Cerebellar nuclear complex (tissue), 1 donor: ENCODE measurements around the gene RESP18.
"Not testable (repeated sequence)": the region's sequence is repeated elsewhere in the genome, so short reads cannot be mapped to it uniquely, and the experiment has no call there.

Source experiments
- DNase-seq, 2 experiments: peaks; one replicate each; lab custom pipeline; 2025; lab: John Stamatoyannopoulos, UW

The RESP18 gene

DNA sequence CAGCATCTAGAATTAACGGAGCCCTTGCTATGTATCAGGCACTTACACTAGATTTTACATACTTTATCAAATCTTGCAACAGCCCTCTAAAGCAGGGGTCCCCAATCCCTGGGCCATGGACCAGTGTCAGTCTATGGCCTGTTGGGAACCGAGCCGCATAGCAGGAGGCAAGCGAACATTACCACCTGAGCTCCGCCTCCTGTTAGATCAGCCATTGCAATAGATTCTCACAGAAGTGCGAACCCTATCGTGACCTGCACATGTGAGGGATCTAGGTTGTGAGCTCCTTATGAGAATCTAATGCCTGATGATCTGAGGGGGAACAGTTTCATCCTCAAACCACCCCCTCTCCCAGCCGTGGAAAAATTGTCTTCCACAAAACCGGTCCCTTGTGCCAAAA is 39.9 kb downstream of the RESP18 start:
- no peak for DNase-seq

DNA sequence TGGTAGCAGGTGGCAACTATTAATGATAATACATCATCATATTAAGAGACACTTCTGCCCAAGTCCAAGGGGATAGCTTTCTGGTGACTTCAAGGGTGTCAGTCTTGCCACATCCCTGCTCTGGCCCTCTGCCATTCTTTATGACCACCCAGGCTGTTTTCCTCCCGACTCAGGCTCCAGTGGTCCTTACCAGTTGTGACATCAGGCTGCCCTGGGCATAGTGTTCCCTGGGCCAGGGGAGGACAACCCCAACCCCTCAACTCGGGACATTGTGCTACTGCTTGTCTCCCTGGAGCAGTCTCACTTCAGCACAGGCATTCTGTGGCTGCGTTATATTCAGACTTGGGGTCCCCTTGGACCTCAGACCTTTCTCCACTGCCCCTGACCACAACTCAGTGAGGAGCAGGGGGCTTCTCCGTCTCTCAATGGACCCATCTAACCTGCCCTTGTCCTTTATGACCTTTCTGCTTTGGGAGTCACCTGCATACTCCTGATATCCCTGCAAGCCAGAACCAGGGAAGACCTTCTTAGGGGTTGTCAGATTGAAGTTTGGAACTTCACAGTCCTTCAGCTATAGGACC is 40.5 kb downstream of the RESP18 start:
- no peak for DNase-seq

DNA sequence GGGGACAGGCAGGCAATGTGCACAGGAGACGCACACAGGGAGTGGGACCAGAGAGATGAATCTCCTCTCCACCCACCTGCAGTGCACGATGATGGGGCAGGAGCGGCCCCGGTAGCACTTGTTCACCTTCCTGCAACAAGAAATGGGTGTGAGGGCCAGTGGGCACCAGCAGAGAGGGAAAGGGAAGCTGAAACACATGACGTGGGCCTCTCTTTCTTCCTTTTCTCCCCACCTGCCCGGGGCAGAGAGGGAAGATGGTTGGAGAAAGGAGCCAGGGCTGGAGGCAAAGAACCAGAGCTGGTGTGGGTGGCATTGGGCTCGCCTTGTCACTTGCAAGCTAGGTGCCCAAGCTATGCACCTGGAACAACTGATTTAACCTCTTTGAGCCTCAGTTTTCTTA is 41.1 kb downstream of the RESP18 start:
- no peak for DNase-seq

DNA sequence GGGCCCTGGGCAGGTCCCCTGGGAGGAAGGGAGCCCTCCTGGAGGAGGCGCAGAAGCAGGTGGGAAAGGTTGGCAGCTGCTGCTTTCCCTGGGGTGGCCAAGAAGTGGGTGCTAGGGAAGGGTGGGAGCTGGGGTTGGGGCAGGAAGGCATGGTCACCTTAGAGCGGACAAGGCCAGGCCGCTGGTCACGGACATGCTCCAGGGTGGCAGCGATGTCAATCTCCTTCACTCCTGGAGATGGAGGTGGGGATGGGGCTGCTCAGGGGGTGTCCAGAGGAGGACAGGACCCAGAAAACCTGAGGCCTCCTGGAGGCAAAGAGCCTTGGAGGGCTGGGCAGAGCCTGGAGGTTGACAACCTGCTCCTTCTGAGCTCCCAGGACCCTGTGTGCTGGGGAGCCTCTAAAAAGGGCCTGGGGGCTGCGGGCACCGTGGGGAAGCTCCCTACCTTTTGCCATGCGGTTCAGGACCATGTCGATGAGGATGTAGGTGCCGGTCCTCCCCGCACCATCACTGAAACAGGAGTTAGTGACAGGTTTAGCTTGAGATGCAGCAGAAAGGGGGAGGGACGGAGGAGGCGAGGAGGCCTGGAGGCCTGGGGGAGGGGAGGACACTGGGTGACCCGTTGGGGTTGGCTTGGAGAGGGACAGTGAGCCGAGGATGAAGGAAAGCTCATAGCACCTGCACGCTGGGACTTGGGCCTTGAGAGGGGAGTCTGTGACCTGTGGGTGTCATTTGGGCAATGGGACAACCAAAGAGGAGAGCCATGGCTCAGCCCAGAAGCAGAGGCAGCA is 42.0 kb downstream of the RESP18 start:
- DNase-seq, result no peak

DNA sequence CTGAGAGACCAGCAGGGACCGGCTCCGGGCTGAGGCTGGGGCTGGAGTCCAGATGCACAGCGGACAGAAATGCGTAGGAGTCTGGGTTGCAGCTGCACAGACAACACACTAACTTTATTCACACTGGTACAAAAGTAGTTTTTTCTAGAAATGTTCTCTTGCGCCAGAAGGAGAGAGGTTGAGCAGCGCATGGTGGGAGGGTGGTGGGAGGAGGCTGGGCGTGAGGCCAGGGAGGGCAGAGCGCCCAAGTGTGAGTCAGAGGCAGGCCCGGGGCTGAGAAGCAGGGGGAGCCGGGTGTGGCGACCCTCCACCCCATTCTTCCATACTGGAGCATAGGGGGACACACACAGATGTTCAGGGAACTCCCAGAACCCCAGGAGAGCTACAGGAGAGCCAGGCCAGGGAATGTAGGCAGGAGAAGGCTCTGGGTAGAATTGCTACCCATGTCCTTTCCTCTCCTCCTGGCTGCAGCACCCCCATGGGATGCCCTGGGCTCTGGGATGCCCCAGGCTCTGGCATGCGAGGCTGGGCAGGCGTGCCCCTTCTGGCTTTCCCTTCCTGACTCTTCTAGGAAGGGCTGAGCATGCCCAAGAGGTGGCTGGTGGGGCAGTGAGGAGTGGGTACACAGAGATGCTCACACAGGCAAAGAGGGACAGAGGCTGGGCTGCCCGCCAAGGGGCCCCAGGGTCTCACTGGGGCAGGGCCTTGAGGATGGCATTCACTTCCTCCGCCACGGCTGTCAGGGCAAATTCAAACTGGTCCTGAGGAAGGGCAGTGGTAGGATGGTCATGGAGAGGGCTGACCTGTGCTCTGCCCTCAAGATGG is 42.8 kb downstream of the RESP18 start:
- DNase-seq, result no peak

DNA sequence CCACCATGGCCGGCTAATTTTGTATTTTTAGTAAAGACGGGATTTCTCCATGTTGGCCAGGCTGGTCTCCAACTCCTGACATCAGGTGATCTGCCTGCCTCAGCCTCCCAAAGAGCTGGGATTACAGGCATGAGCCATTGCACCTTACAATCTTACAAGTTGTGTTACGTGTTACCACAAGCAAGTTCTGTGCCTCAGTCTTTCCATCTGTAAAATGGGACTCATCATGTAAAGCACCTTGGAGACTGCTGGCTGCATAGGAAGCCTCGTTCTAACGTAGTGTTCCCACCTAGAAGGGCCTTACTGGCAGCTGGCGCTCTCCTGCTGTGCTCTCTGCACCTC is 43.4 kb downstream of the RESP18 start:
- DNase-seq, result no peak

DNA sequence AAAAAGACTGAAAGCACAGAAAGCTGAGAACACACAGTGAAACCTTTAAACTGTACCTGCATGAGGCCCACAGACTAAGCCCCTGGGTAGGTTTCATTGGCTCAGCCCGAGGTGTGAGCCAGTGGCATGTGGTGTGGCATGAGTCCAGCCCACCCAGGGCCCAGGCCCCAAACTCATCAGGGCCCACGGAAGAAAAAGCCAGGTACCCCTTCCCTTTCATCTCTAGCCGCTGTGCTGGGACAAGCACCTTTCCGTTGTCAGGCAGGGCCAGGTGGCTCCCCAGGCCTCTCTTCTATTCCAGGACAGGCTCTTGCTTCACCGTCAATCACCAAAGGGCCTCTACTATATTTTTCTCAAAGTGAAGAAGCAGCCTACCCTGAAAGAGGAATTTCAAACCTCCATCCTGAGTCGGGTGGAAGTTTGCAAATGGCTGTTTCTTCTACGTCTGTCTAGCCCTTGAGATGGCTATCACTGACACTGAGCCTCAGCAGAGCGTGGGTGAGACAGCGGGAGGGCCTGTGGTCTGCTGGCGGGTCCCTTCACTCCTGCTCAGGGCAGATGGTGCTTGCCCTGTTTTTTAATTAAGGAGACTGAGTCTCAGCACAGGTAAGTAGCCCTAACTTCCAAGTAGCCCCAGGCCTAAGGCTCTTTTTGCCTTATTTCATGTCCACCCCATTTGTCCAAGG is 44.8 kb downstream of the RESP18 start:
- DNase-seq, result no peak

DNA sequence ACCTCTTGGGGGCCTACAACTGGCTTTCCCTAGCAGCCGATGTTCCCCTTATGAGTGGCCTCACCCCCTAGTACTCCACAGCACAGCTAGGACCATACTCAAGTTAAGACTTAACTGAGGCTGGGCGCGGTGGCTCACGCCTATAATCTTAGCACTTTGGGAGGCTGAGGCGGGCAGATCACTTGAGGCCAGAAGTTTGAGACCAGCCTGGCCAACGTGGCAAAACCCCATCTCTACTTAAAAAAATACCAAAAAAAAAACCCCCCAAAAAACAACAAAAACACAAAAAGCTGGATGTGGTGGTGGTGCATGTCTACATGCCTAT is 45.5 kb downstream of the RESP18 start:
- not testable (repeated sequence) for DNase-seq

DNA sequence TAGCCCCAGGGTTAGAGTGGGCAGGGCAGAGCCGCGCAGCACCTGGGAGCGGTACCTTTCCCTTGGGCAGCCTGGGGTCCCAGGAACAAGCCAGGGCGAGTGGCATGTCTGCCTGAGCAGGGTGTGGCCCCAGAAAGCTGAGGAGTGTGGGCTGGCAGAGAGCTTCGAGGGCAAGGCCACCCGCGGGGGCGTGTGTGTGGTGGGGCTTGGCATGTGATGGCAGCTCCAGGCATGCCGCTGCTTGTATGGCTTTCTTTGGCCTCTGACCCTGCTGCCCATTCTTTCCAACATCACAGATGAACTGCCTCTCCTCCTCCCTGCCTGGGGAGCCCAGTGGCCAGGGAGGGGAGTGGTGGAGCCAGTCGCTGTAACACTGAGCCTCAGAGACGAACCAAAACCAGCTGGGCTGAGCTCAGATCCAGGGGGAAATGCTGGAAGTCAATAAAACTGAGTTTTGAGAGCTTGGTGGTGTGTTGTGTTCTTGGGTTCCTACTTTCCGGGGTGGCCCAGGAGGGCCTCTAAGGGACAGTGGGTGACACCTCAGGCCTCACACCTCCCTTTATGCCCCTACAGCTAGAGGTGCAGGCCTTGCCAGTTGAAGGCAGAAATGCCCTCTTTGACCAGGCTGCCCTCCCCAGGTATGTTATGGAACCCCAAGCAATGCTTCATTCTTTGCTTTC is 46.0 kb downstream of the RESP18 start:
- no peak for DNase-seq

DNA sequence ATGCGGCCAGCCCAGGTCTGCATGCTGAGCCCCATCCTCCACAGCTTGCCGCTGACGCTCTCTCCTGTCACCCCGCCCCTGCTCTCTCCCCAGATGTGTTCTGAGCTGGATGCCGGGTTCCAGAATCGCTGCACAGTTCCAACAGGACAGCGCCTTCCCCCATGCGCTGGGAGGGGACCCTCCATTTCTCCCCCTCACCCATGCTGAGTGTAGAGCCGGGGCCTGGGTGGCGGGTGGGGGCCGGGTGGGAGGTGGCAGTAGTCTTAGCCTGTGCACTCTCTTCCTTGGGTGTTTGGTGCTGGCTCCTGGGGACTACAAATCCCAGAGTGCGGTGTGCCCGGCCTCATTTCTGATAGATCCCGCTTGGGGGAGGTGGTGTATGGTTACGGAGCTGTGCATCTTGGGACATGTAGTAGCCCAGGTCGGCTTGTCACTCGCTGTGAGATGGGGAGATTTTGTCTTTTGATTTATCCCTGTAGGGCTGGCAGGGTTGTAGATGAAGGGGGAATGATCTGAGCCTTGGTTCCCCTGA is 46.6 kb downstream of the RESP18 start:
- DNase-seq, result peak in 1 of 2 experiments; percentile 14

DNA sequence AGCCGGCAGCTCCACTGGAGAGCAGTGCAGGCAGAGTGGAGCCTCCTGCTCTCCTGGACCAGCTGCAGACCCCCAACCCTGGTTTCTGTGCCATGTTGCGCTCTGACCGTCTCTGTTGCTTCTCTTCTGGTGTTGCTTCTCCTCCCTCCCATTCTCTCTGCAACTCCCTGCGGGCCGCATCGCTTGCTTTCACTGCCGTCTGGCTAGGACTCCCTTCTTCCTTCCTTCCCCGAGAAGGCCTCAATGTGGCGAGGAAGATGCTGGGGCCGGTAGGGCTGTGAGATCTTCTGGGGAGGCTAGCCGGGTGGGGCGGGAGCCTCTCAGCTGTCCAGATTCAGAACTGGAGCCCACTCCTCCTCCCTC is 47.2 kb downstream of the RESP18 start:
- no peak for DNase-seq

DNA sequence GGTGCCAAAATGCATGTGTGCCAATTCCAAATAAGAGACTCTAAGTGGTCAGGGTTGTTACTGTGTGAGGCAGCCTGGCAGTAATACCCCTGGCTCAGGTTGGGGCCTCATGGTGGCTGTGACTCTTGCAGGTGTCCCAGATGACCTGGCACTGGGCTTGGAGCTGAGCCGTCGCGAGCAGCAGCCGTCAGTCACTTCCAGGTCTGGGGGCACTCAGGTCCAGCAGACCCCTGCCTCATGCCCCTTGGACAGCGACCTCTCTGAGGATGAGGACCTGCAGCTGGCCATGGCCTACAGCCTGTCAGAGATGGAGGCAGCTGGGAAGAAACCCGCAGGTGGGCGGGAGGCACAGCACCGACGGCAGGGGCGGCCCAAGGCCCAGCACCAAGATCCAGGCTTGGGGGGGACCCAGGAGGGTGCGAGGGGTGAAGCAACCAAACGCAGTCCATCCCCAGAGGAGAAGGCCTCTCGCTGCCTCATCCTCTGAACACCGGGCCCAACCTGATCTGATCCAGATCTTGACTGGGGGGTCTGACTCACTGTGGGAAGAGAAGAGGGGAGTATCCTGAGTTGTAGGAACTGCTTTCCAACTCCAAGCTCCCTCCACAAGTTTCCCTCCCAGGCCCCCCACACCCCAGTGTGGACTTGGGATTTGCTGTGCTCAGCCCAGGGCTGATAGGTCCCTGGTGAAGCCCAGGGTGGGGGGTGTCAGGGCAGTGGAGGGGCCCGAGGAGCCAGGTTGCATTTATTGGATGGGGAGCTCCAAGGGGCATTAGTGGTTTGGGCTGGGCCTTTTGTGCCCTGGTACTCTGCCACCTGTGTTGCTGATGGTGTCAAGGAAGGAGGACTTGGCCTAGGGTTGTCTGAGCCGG is 47.8 kb downstream of the RESP18 start:
- DNase-seq, result no peak

DNA sequence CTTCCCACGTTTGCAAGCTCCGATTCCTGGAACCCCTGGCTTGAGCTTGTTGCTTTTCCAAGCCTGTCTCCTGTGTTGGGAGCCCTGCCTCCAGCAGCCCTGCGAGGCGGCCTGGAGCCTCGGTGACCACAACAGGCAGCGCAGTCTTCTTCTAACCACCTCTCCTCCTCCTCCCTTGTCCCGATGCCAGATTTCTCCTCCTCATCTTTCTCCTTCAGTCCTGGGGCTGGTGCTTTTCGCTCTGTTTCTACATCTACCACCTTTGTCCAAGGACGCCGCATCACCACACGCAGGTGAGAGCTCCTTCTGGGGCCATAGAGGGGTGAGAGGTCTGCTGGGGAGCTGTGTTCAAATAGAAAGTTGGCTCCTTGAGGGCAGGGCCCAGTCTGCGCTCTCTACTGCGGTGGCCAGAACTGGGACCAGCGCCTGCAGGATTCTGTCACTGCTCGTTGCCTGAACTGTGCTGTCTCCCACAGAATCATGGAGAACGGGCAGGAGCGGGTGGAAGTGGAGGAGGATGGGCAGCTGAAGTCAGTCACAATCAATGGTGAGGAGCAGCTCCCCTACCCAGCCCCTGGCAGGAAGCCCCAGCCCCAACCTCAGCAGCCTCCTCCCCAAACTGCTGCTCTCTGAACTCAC is 49.5 kb downstream of the RESP18 start:
- DNase-seq, result no peak

DNA sequence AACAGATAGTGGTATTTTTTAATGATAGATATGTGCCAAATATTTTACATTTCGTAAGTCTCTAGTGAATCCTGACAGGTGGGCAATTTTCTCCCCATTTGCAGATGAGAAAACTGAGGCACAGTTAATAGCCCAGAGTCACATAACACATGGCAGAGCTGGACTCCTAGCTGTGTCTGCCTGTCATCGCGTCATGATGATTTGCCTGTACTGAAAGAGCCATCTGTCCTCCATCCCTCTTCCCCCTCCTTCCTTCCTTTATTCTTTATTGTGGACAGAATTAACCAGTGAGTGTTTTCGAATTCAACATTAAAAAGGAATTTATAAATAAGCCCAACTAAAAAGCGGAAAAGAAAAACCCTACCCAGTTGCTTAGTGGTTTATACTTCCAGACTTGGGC is 50.2 kb downstream of the RESP18 start:
- DNase-seq, result no peak

DNA sequence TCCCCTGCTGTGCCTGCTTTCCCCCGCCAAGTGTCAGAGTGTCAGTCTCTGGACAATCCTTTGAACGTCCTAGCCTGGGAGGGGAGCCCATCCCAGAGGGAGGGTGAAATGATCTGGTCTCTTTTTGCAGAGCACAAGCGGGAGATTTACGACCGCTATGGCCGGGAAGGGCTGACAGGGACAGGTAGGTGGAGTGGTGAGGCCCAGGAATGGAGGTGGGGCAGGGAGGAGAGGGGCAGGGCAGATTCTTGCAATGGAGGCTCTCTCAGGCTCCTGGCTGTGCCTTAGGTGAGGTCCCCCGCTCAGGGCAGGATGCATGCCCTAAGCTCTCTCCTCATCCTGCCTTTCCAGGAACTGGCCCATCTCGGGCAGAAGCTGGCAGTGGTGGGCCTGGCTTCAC is 51.0 kb downstream of the RESP18 start:
- no peak for DNase-seq

DNA sequence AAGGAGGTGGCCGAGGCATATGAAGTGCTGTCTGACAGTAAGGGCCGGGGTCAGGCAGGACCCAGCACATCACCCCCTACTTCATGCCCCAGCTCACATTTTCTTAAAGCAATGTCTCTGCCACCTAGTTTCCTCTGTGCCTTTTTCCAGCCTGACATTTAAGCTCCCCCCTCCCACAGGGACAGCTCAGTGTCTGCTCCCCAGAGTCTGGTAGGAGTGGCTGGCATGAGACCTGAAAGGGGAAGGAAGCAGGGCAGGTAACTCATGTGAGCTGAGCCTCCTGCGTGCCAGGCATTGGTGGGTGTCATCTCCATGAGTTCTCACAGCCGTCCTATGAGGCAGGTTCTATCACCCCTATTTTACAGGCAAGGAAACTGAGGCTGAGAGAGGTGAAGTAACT is 51.9 kb downstream of the RESP18 start:
- no peak for DNase-seq

DNA sequence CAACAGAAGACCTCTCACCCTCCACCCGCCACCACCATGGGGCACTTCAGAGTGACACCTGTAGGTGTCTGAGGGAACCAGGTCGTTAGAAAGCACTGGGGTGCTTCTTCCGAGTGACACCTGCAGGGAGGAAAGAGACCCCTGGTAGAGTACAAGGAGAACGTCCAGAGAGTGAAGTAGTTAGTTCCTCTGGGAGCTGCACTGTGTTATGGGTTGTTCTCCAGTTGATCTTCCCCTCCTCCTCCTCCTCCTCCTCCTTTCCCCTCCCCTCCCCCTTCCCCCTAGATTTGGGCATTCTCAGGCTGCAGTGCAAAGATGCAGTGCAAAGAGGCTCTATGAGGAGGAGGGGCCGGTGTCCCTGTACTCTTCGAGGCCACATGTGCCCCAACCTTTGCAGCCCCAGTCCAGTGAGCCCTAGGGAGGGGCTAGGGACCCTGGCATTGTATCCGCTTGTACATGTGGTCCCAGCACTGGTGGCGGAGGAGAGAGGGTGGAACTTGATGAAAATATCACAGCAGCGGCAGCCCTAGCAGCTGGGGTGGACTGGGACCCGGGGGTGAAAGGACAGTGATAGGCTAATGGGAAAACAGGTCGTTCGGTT is 52.5 kb downstream of the RESP18 start:
- DNase-seq, result no peak

DNA sequence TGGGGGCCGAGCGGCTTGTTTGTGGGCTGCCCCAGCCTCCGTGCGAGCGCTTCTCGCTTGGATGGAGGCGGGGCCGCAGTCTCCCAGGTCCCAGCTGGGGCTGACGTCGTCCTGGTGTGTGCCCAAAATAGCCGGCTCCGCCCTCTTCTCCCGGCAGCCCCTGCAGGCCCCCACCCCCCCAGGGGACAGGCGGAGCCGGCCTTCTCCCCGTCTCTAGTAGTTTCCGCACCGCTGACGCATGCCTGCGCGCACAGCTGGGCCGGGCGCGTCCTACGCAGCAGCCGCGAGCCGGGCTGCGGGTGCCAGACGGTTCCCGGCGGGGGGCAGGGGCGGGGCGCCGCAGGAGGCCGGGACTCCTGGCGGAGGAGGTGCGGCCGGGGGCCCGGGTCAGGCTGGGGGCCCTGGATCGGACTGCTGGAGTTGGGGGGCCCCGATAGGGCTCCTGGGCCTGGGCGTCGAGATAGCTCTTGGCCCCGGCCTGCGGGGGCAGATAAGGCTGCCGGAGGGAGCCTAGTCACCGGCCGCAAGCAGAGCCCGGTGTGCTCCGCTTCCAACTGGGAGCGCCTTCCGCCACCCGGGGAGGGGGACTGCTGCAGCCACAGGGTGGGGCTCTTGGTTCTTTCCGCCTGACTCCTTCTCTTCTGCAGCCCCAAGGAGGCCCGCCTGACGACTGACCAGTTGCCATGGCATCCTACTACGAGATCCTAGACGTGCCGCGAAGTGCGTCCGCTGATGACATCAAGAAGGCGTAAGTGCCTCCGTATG is 53.2 kb downstream of the RESP18 start, which contains the start of gene DNAJB2:
Gene DNAJB2, plus strand, starts transcription at position 216 of the 765 bp plus-strand sequence. Its CDS starts 468 bp downstream, at position 684.
- peak; percentile 71 to 98 for DNase-seq

DNA sequence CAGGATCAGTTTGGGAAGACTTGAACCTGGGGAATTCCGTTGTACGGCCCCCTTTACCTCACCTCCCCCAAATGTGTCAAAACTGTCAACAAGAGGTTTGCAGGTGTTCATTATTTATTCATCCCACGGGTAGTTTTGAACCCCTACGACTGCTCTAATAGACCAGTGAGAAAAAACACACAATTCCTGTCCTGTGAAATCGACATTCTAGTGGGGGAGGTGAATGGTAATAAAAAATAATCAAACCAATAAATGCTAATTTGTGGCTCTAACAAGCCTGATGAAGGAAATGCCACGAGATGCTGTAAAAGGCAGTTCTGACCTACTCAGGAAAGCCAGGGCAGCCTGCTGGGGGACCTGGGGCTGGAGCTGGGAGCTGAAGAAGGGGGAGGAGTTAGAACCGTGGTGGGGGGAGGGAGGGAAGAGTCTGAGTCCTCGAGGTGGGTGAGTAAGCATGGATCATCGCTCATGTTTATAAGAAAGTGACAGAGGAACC is 53.8 kb downstream of the RESP18 start:
- peak in 1 of 2 experiments; percentile 69 for DNase-seq
